Fibroblast of skin of back (primary cell): ENCODE results near the gene DOCK3.
"Not testable (repeated sequence)": the region's sequence is repeated elsewhere in the genome, so short reads cannot be mapped to it uniquely, and the experiment has no call there.

ENCODE experiments used
- DNase-seq: peaks from one replicate; pipeline ENCODE4 v3.0.0-alpha.2; 2013

DOCK3 gene

GRCh38 chr3:50687127-50687751, 12.5 kb downstream of the DOCK3 start:
- no peak for DNase-seq

GRCh38 chr3:50687916-50688315, 13.2 kb downstream of the DOCK3 start:
- no peak for DNase-seq

- not testable (repeated sequence) for DNase-seq
Observed at GRCh38 chr3:50688602-50689001, 13.9 kb downstream of the DOCK3 start.

- no peak for DNase-seq
Observed at GRCh38 chr3:50689558-50689957, 14.8 kb downstream of the DOCK3 start.

GRCh38 chr3:50695031-50695430, 20.3 kb downstream of the DOCK3 start:
- DNase-seq: no peak

- no peak for DNase-seq
Observed at GRCh38 chr3:50696276-50696675, 21.5 kb downstream of the DOCK3 start.

GRCh38 chr3:50698269-50698668, 23.5 kb downstream of the DOCK3 start:
- no peak for DNase-seq

GRCh38 chr3:50708620-50709019, 33.9 kb downstream of the DOCK3 start:
- no peak for DNase-seq

- DNase-seq: no peak
Observed at GRCh38 chr3:50714946-50715345, 40.2 kb downstream of the DOCK3 start.

GRCh38 chr3:50724831-50725230, 50.1 kb downstream of the DOCK3 start:
- DNase-seq: no peak

GRCh38 chr3:50734985-50735384, 60.3 kb downstream of the DOCK3 start:
- DNase-seq: no peak

- DNase-seq: no peak
Observed at GRCh38 chr3:50737193-50737905, 62.6 kb downstream of the DOCK3 start.

- no peak for DNase-seq
Observed at GRCh38 chr3:50737906-50738598, 63.3 kb downstream of the DOCK3 start.

- no peak for DNase-seq
Observed at GRCh38 chr3:50743643-50744042, 68.9 kb downstream of the DOCK3 start.

- no peak for DNase-seq
Observed at GRCh38 chr3:50749822-50750221, 75.1 kb downstream of the DOCK3 start.

GRCh38 chr3:50759015-50759414, 84.3 kb downstream of the DOCK3 start:
- no peak for DNase-seq

GRCh38 chr3:50777680-50778079, 103.0 kb downstream of the DOCK3 start:
- no peak for DNase-seq

GRCh38 chr3:50781766-50782165, 107.0 kb downstream of the DOCK3 start:
- not testable (repeated sequence) for DNase-seq

- no peak for DNase-seq
Observed at GRCh38 chr3:50786631-50787030, 111.9 kb downstream of the DOCK3 start.

GRCh38 chr3:50790894-50791293, 116.2 kb downstream of the DOCK3 start:
- not testable (repeated sequence) for DNase-seq

GRCh38 chr3:50792568-50792967, 117.8 kb downstream of the DOCK3 start:
- no peak for DNase-seq

GRCh38 chr3:50803805-50804204, 129.1 kb downstream of the DOCK3 start:
- DNase-seq: not testable (repeated sequence)

- not testable (repeated sequence) for DNase-seq
Observed at GRCh38 chr3:50804376-50804775, 129.6 kb downstream of the DOCK3 start.

GRCh38 chr3:50805321-50805720, 130.6 kb downstream of the DOCK3 start:
- DNase-seq: no peak
